Measurements from ENCODE around the gene C10orf143. TPM values are rescaled to one million over a fixed set of nuclear protein-coding genes. Genes with fewer than 3 reads are reported as not detected.
"Not testable (repeated sequence)": the region's sequence is repeated elsewhere in the genome, so short reads cannot be mapped to it uniquely, and the experiment has no call there.

C10orf143 gene
- total RNA-seq, 1 donor = under 0.01 TPM

GRCh38 chr10:130026670-130027456 is 83.8 kb downstream of the C10orf143 start:
- no peak for TF ChIP-seq CTCF (IDR thresholded peaks at IDR 0.05; ENCODE audit: insufficient read depth, low read depth, low read length)
- DNase-seq (ENCODE audit: low read depth) = no peak
- H3K4me3 ChIP-seq (ENCODE audit: low read depth, low read length) = no peak overlapping the region

GRCh38 chr10:130025811-130026485 is 84.7 kb downstream of the C10orf143 start:
- TF ChIP-seq CTCF (IDR thresholded peaks at IDR 0.05; ENCODE audit: insufficient read depth, low read depth, low read length) = no peak
- no peak overlapping the region for H3K4me3 ChIP-seq (ENCODE audit: low read depth, low read length)
- DNase-seq (ENCODE audit: low read depth) = no peak

GRCh38 chr10:130025326-130025725 is 85.3 kb downstream of the C10orf143 start:
- no peak overlapping the region for H3K4me3 ChIP-seq (ENCODE audit: low read depth, low read length)
- TF ChIP-seq CTCF (IDR thresholded peaks at IDR 0.05; ENCODE audit: insufficient read depth, low read depth, low read length) = no peak
- DNase-seq (ENCODE audit: low read depth) = no peak

GRCh38 chr10:130024779-130025325 is 85.8 kb downstream of the C10orf143 start:
- H3K4me3 ChIP-seq (ENCODE audit: low read depth, low read length) = no peak overlapping the region
- TF ChIP-seq CTCF (IDR thresholded peaks at IDR 0.05; ENCODE audit: insufficient read depth, low read depth, low read length) = no peak
- DNase-seq (ENCODE audit: low read depth) = no peak

GRCh38 chr10:130024326-130024725 is 86.3 kb downstream of the C10orf143 start:
- not testable (repeated sequence) for DNase-seq (ENCODE audit: low read depth); H3K4me3 ChIP-seq (ENCODE audit: low read depth, low read length)

- TF ChIP-seq CTCF (IDR thresholded peaks at IDR 0.05; ENCODE audit: insufficient read depth, low read depth, low read length) = no peak
- H3K4me3 ChIP-seq (ENCODE audit: low read depth, low read length) = no peak overlapping the region
- no peak for DNase-seq (ENCODE audit: low read depth)
Measured at GRCh38 chr10:130023454-130024230, 87.0 kb downstream of the C10orf143 start.

All from fibroblast of villous mesenchyme (primary cell).